Measurements from ENCODE around the gene IGFBP2.

Gene IGFBP2

DNA sequence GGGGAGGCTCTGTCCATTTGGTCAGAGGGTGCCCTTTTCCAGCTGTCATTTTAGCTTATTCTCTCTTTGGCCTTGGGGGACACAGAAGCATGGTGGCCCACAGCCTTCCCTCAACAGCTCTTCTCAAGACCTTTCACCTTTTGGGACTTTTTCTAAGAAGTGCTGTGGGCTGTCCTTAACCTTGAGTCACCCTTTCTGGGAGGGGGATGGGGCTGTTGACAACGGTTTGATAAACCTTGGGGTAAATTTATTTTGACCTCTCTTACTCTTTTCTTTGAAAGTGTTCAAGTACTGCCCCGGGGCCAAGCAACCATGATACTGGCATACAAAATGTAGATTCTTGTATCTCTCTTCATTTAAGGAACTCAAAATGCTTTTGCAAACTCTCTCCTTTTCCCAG lies 48.5 kb downstream of the IGFBP2 start:
- peaks cover 13 to 20% of the 10 kb centered on the region in 2 experiments for H3K4me1 ChIP-seq (ENCODE audit: control insufficient read depth in 1 of 2, insufficient read depth in 1 of 2, low read depth in 1 of 2, low read length in 1 of 2)
- H3K9me3 ChIP-seq = no peaks in the 10 kb centered on the region
- no peaks in the 10 kb centered on the region for H3K36me3 ChIP-seq
- H3K4me3 ChIP-seq (ENCODE audit: low read depth in 1 of 2, low read length in 1 of 2) = no peak overlapping the region
- H3K27ac ChIP-seq = no peak overlapping the region
- TF ChIP-seq, protein P1, sequence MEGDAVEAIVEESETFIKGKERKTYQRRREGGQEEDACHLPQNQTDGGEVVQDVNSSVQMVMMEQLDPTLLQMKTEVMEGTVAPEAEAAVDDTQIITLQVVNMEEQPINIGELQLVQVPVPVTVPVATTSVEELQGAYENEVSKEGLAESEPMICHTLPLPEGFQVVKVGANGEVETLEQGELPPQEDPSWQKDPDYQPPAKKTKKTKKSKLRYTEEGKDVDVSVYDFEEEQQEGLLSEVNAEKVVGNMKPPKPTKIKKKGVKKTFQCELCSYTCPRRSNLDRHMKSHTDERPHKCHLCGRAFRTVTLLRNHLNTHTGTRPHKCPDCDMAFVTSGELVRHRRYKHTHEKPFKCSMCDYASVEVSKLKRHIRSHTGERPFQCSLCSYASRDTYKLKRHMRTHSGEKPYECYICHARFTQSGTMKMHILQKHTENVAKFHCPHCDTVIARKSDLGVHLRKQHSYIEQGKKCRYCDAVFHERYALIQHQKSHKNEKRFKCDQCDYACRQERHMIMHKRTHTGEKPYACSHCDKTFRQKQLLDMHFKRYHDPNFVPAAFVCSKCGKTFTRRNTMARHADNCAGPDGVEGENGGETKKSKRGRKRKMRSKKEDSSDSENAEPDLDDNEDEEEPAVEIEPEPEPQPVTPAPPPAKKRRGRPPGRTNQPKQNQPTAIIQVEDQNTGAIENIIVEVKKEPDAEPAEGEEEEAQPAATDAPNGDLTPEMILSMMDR (IDR thresholded peaks at IDR 0.05) = no peak
- peaks cover 2% of the 10 kb centered on the region for H3K27me3 ChIP-seq

GRCh38 chr2:216683846-216684245 lies 50.6 kb downstream of the IGFBP2 start:
- H3K9me3 ChIP-seq = no peaks in the 10 kb centered on the region
- TF ChIP-seq, protein P1 (IDR thresholded peaks at IDR 0.05) = no peak
- no peaks in the 10 kb centered on the region for H3K36me3 ChIP-seq
- peaks cover 3 to 6% of the 10 kb centered on the region in 2 experiments for H3K4me1 ChIP-seq (ENCODE audit: control insufficient read depth in 1 of 2, insufficient read depth in 1 of 2, low read depth in 1 of 2, low read length in 1 of 2)
- no peak overlapping the region for H3K4me3 ChIP-seq (ENCODE audit: low read depth in 1 of 2, low read length in 1 of 2)
- no peak overlapping the region for H3K27ac ChIP-seq
- H3K27me3 ChIP-seq = peaks cover 21% of the 10 kb centered on the region

- Histone ChIP-seq H3K4me3 (ENCODE audit: low read depth in 1 of 2, low read length in 1 of 2) (no peak overlapping the region), H3K9me3 (no peaks in the 10 kb centered on the region), H3K27me3 (peaks cover 36% of the 10 kb centered on the region), H3K27ac (no peak overlapping the region), H3K4me1 (ENCODE audit: control insufficient read depth in 1 of 2, insufficient read depth in 1 of 2, low read depth in 1 of 2, low read length in 1 of 2) (peaks cover 3 to 6% of the 10 kb centered on the region in 2 experiments), H3K36me3 (no peaks in the 10 kb centered on the region)
- TF ChIP-seq, protein P1 (IDR thresholded peaks at IDR 0.05) = no peak
Measured at GRCh38 chr2:216685327-216685875, 52.2 kb downstream of the IGFBP2 start.

- peaks cover 3 to 6% of the 10 kb centered on the region in 2 experiments for H3K4me1 ChIP-seq (ENCODE audit: control insufficient read depth in 1 of 2, insufficient read depth in 1 of 2, low read depth in 1 of 2, low read length in 1 of 2)
- peaks cover 53% of the 10 kb centered on the region for H3K27me3 ChIP-seq
Measured at GRCh38 chr2:216687111-216687510, 53.9 kb downstream of the IGFBP2 start.

GRCh38 chr2:216687646-216688045 lies 54.4 kb downstream of the IGFBP2 start:
- Histone ChIP-seq H3K36me3 (no peaks in the 10 kb centered on the region), H3K4me3 (ENCODE audit: low read depth in 1 of 2, low read length in 1 of 2) (no peak overlapping the region), H3K4me1 (ENCODE audit: control insufficient read depth in 1 of 2, insufficient read depth in 1 of 2, low read depth in 1 of 2, low read length in 1 of 2) (peaks cover 3 to 6% of the 10 kb centered on the region in 2 experiments), H3K27me3 (peaks cover 59% of the 10 kb centered on the region), H3K9me3 (no peaks in the 10 kb centered on the region), H3K27ac (no peak overlapping the region)
- TF ChIP-seq, protein P1 (IDR thresholded peaks at IDR 0.05) = no peak

More at GRCh38 chr2:216687111-216687510, 53.9 kb downstream of the IGFBP2 start:
- TF ChIP-seq, protein P1 (IDR thresholded peaks at IDR 0.05) = no peak
- no peak overlapping the region for H3K27ac ChIP-seq
- H3K4me3 ChIP-seq (ENCODE audit: low read depth in 1 of 2, low read length in 1 of 2) = no peak overlapping the region
- no peaks in the 10 kb centered on the region for H3K36me3 ChIP-seq
- H3K9me3 ChIP-seq = no peaks in the 10 kb centered on the region

All from neutrophil (primary cell).